Upper lobe of left lung (tissue), 4 donors: Measurements from ENCODE around the gene TSPEAR.

ENCODE experiments used
- EP300 ChIP-seq, 4 donors: sonication (generic); formaldehyde crosslinking; IDR thresholded peaks; one replicate each; pipeline ENCODE4 v1.5.1; 2017; ENCODE audit warnings: antibody characterized with exemption in 4 of 4, control low read depth in 2 of 4
- POLR2A ChIP-seq, 4 donors: fragments of 450-650 bp; IDR thresholded peaks; one replicate each; pipeline ENCODE4 v1.5.1; 2016 to 2017; ENCODE audit warnings: antibody characterized with exemption in 4 of 4, mild to moderate bottlenecking in 2 of 4
- POLR2AphosphoS5 ChIP-seq, 2 donors: sonication (generic); formaldehyde crosslinking; IDR thresholded peaks; one replicate each; pipeline ENCODE4 v1.5.1; 2017; ENCODE audit warnings: antibody characterized with exemption in 2 of 2
- TF ChIP-seq, protein P1 (sequence below), 6 experiments: fragments of 450-650 bp in 4 of 6; fragments of 200-600 bp in 2 of 6; sonication (generic) in 2 of 6; IDR thresholded peaks; one replicate each; pipeline ENCODE4 v1.5.1; 2016 to 2019; ENCODE audit warnings: antibody characterized with exemption in 6 of 6

DNA sequence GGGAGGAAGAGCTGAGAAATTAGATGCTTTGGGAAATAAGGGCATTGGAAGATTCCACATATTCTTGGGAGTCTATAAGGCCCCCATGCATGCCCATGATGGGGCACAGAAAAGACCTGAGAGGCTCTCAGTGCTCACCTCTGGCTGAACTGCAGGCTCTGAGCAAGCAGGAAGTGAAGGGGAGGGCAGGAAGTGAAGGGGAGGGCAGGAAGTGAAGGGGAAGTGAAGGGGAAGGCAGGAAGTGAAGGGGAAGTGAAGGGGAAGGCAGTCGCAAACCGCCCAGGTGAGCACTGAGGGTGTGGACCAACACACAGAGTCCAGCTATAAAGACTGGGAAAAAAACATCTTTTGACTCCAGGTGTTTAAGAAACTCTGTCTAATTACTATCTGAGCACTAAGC is 80.9 kb downstream of the TSPEAR start:
- no peak for TF ChIP-seq POLR2AphosphoS5 (IDR thresholded peaks at IDR 0.05)
- no peak for TF ChIP-seq POLR2A (IDR thresholded peaks at IDR 0.05)
- TF ChIP-seq, protein P1, sequence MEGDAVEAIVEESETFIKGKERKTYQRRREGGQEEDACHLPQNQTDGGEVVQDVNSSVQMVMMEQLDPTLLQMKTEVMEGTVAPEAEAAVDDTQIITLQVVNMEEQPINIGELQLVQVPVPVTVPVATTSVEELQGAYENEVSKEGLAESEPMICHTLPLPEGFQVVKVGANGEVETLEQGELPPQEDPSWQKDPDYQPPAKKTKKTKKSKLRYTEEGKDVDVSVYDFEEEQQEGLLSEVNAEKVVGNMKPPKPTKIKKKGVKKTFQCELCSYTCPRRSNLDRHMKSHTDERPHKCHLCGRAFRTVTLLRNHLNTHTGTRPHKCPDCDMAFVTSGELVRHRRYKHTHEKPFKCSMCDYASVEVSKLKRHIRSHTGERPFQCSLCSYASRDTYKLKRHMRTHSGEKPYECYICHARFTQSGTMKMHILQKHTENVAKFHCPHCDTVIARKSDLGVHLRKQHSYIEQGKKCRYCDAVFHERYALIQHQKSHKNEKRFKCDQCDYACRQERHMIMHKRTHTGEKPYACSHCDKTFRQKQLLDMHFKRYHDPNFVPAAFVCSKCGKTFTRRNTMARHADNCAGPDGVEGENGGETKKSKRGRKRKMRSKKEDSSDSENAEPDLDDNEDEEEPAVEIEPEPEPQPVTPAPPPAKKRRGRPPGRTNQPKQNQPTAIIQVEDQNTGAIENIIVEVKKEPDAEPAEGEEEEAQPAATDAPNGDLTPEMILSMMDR (IDR thresholded peaks at IDR 0.05), result no peak
- TF ChIP-seq EP300 (IDR thresholded peaks at IDR 0.05), result no peak
